GM12878 (cell line): ENCODE measurements around the gene RIPOR1. TPM values are rescaled to one million over a fixed set of nuclear protein-coding genes. Genes with fewer than 3 reads are reported as not detected.

Source experiments
- ATAC-seq: fragments of 200-7000 bp; cut with Tn5 transposase; 3 replicates; pipeline ENCODE4 v1.9.1; 2020; ENCODE audit warnings: mild to moderate bottlenecking, moderate library complexity
- BruUV-seq: library from RNA; stranded (reverse); fragments of 400-500 nt; replicated peaks from 2 replicates; lab custom pipeline; 2021; lab: Mats Ljungman, UMichigan
- CTCF ChIA-PET: fragments of 300-600 bp; sonication (Branson Sonifier 250); formaldehyde crosslinking; extraction: SDS; loops from one replicate; lab custom pipeline; 2021; ENCODE audit warnings: inconsistent platforms; lab: Yijun Ruan, JAX
- POLR2A ChIA-PET: fragments of 350-600 bp; formaldehyde crosslinking; extraction: SDS; loops from one replicate; lab custom pipeline; 2021; ENCODE audit warnings: inconsistent platforms; lab: Charles Lee
- RAD21 ChIA-PET: fragments of 300-600 bp; sonication (Branson Sonifier 250); formaldehyde crosslinking; loops from one replicate; lab custom pipeline; 2023; ENCODE audit warnings: antibody characterized with exemption; ENCODE audit not compliant: unreplicated experiment; lab: Charles Lee
- SMC1A ChIA-PET: fragments of 300-600 bp; sonication (Branson Sonifier 250); formaldehyde crosslinking; loops from one replicate; lab custom pipeline; 2023; ENCODE audit not compliant: unreplicated experiment, uncharacterized antibody; lab: Charles Lee
- DNase-seq: peaks from one replicate; pipeline ENCODE4 v3.0.0-alpha.2; 2011; ENCODE audit warnings: low read depth, low spot score
- FAIRE-seq: peaks from 3 replicates; lab custom pipeline; 2011; peaks lifted over from hg19 to GRCh38; lab: Jason Lieb, UNC
- H2AFZ ChIP-seq: 2 replicates; pipeline ENCODE4 v1.6.0; 2011; ENCODE audit warnings: low read depth, low read length, control low read depth; ENCODE audit not compliant: control insufficient read depth
- H3K27ac ChIP-seq: 2 replicates; pipeline ENCODE4 v1.5.1; 2011; ENCODE audit warnings: control low read depth; ENCODE audit not compliant: control insufficient read depth, insufficient read depth
- H3K27me3 ChIP-seq, 2 experiments: replicated peaks in 1 of 2; 2 replicates each; pipeline versions ENCODE4 v1.6.0 to v1.6.1; 2011; ENCODE audit warnings: low read length in 1 of 2; ENCODE audit not compliant: control insufficient read depth in 2 of 2, insufficient read depth in 2 of 2
- H3K36me3 ChIP-seq, 2 experiments: 2 replicates each; pipeline ENCODE4 v1.5.1; 2011; ENCODE audit warnings: low read length in 1 of 2; ENCODE audit not compliant: control insufficient read depth in 2 of 2, insufficient read depth in 2 of 2
- H3K4me1 ChIP-seq: 2 replicates; pipeline ENCODE4 v1.6.1; 2011; ENCODE audit warnings: mild to moderate bottlenecking, low read length, moderate library complexity, mixed read lengths; ENCODE audit not compliant: control insufficient read depth, insufficient read depth
- H3K4me2 ChIP-seq: 2 replicates; pipeline ENCODE4 v1.6.0; 2011; ENCODE audit warnings: control low read depth; ENCODE audit not compliant: control insufficient read depth, insufficient read depth
- H3K4me3 ChIP-seq: fragments of 200-600 bp; sonication (generic); 2 replicates; pipeline ENCODE4 v1.5.1; 2016
- H3K79me2 ChIP-seq: 2 replicates; pipeline ENCODE4 v1.6.0; 2011; ENCODE audit warnings: low read length; ENCODE audit not compliant: control insufficient read depth, insufficient read depth
- H3K9ac ChIP-seq: 2 replicates; pipeline ENCODE4 v1.8.0; 2011; ENCODE audit warnings: low read length, control low read depth, mixed read lengths; ENCODE audit not compliant: control insufficient read depth, insufficient read depth
- H3K9me3 ChIP-seq: replicated peaks from 3 replicates; pipeline ENCODE4 v1.5.1; 2011; ENCODE audit warnings: mild to moderate bottlenecking, low read length; ENCODE audit not compliant: control insufficient read depth, insufficient read depth
- H4K20me1 ChIP-seq: 2 replicates; pipeline ENCODE4 v1.6.0; 2011; ENCODE audit not compliant: control insufficient read depth, insufficient read depth
- ATF3 ChIP-seq: IDR thresholded peaks from 2 replicates; pipeline ENCODE4 v1.6.1; 2011; ENCODE audit warnings: low read depth, mild to moderate bottlenecking, low read length, moderate library complexity, borderline replicate concordance; ENCODE audit errors: extremely low read depth
- KAT2A ChIP-seq: conservative IDR thresholded peaks from 2 replicates; pipeline ENCODE4 v1.6.1; 2011; ENCODE audit warnings: low read depth, low read length; ENCODE audit not compliant: control insufficient read depth
- NBN ChIP-seq: fragments of 450-650 bp; IDR thresholded peaks from 2 replicates; pipeline ENCODE4 v1.6.1; 2016
- NR2C1 ChIP-seq: fragments of 450-650 bp; IDR thresholded peaks from 2 replicates; pipeline ENCODE4 v1.6.1; 2017; ENCODE audit warnings: antibody characterized with exemption, mild to moderate bottlenecking, moderate library complexity
- PBX3 ChIP-seq: IDR thresholded peaks from 2 replicates; pipeline ENCODE4 v1.6.1; 2011; ENCODE audit warnings: mild to moderate bottlenecking, low read depth, low read length, moderate library complexity; ENCODE audit not compliant: insufficient replicate concordance
- POLR2AphosphoS5 ChIP-seq: IDR thresholded peaks from 2 replicates; pipeline ENCODE4 v1.6.1; 2011; ENCODE audit warnings: mild to moderate bottlenecking, low read length, inconsistent platforms
- POU2F2 ChIP-seq: IDR thresholded peaks from 3 replicates; pipeline ENCODE4 v1.6.1; 2011; ENCODE audit warnings: low read depth, mild to moderate bottlenecking, low read length, borderline replicate concordance
- SMAD5 ChIP-seq: IDR thresholded peaks from 2 replicates; pipeline ENCODE4 v1.6.1; 2016; ENCODE audit warnings: antibody characterized with exemption, low read depth
- SMARCA5 ChIP-seq: fragments of 450-650 bp; IDR thresholded peaks from 2 replicates; pipeline ENCODE4 v1.6.1; 2017; ENCODE audit warnings: mild to moderate bottlenecking
- SRF ChIP-seq, 2 experiments: IDR thresholded peaks; 2 replicates each; pipeline ENCODE4 v1.6.1; 2011; ENCODE audit warnings: low read depth in 2 of 2, low read length in 2 of 2, mild to moderate bottlenecking in 1 of 2, moderate library complexity in 1 of 2
- SUZ12 ChIP-seq: fragments of 200-600 bp; sonication (generic); IDR thresholded peaks from one replicate; pipeline ENCODE4 v1.6.1; 2018; ENCODE audit warnings: antibody characterized with exemption, mild to moderate bottlenecking; ENCODE audit not compliant: unreplicated experiment
- WGBS: methylation state at CpG from one replicate; pipeline ENCODE4 v1.1.6; 2016; ENCODE audit warnings: low lambda C conversion rate; ENCODE audit not compliant: insufficient replicate concordance, insufficient coverage; ENCODE audit errors: missing lambda C conversion rate; 5-methylcytosine and 5-hydroxymethylcytosine counted together
- in situ Hi-C: fragments of 300-500 bp; cut with MboI; formaldehyde crosslinking; loops from 9 replicates; pipeline ENCODE4 v1.14.3; 2018; ENCODE audit warnings: mixed read lengths
- intact Hi-C: fragments of 100-400 bp; cut with micrococcal nuclease; formaldehyde crosslinking; loops from one replicate; pipeline ENCODE4 v1.14.2; 2022; ENCODE audit not compliant: unreplicated experiment
- polyA plus RNA-seq, 11 experiments: library from polyadenylated mRNA; depleted of rRNA in 4 of 11; unstranded in 6 of 11; stranded (reverse) in 5 of 11; fragments of >200 nt; fragmentation: Nextera tagmentation in 4 of 11; fragmentation: Illumina TruSeq in 1 of 11; extraction: Ambion mirVana in 4 of 11; extraction: Trizol in 1 of 11; gene quantifications; 1 replicate in 1 of 11; 2 replicates in 10 of 11; pipeline versions ENCODE4 v1.2.1 to v1.2.3, GENCODE V29; 2011 to 2016; ENCODE audit warnings: inconsistent platforms in 2 of 11, missing spikeins in 2 of 11, low read depth in 1 of 11
- total RNA-seq, 4 experiments: library from RNA; depleted of rRNA in 3 of 4; stranded (reverse); fragments of >200 nt in 3 of 4; fragmentation: Illumina TruSeq in 1 of 4; extraction: Trizol in 1 of 4; gene quantifications; 2 replicates each; pipeline versions ENCODE4 v1.2.1 to v1.2.3, GENCODE V29; 2013 to 2021
- TF ChIP-seq, protein P1 (sequence below): IDR thresholded peaks from 2 replicates; pipeline ENCODE4 v1.6.1; 2011; ENCODE audit warnings: borderline replicate concordance, low read depth, mild to moderate bottlenecking, moderate library complexity, mixed read lengths, low read length; ENCODE audit not compliant: insufficient read depth; ENCODE audit errors: extremely low read length
- TF ChIP-seq, protein P2 (sequence below): fragments of 450-650 bp; IDR thresholded peaks from 2 replicates; pipeline ENCODE4 v1.6.1; 2016; ENCODE audit warnings: mild to moderate bottlenecking

Gene RIPOR1
- total and polyA plus RNA-seq, 10 of the 15 experiments (the other 5 are each of a cell fraction or from before 2014, with no cell fraction given) = 0.13 to 28.5 (median 7.0) TPM

DNA sequence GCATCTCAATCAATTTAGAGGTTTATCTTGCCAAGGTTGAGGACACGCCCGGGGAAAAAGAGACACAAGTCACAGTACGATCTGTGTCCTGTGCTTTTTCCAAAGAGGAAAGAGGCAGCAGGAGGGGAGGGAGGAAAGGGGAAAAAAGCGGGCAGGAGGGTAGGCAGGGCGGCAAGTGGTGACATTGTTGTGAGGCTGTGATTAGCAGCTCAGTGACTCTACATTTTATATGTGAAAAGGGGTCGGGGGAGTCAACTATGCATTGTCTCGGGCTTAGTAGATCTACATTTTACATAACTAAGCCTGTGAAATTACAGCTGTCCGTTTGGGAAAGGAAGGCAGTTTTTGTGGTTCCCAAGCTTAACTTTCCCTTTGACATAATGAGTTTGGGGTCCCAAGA, 22.2 kb upstream of the RIPOR1 start:
- intact Hi-C loops = no loop called here
- 86% methylated on average over 8 of the region's 8 CpGs for WGBS
- peaks cover 15% of the 10 kb centered on the region for H3K4me1 ChIP-seq
- H3K9ac ChIP-seq = no peak overlapping the region
- POLR2A ChIA-PET = interaction anchor here (1.0 kb wide), 1 partner anchor 25 kb away, joined by 3 read pairs; the partner anchor contains the start of gene ATP6V0D1
- no peak for FAIRE-seq
- no peaks in the 10 kb centered on the region for H3K9me3 ChIP-seq
- no peak overlapping the region for H2AFZ ChIP-seq
- TF ChIP-seq, protein P1, sequence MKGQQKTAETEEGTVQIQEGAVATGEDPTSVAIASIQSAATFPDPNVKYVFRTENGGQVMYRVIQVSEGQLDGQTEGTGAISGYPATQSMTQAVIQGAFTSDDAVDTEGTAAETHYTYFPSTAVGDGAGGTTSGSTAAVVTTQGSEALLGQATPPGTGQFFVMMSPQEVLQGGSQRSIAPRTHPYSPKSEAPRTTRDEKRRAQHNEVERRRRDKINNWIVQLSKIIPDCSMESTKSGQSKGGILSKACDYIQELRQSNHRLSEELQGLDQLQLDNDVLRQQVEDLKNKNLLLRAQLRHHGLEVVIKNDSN = no peak
- TF ChIP-seq NBN (no peak), NR2C1 (no peak), POU2F2 (no peak), ATF3 (no peak), POLR2AphosphoS5 (no peak), SRF (IDR thresholded peaks at IDR 0.05; ENCODE audit: low read depth in 2 of 2, low read length in 2 of 2) (no peak), SUZ12 (no peak), PBX3 (no peak), KAT2A (no peak), SMARCA5 (no peak), SMAD5 (no peak)
- TF ChIP-seq, protein P2, sequence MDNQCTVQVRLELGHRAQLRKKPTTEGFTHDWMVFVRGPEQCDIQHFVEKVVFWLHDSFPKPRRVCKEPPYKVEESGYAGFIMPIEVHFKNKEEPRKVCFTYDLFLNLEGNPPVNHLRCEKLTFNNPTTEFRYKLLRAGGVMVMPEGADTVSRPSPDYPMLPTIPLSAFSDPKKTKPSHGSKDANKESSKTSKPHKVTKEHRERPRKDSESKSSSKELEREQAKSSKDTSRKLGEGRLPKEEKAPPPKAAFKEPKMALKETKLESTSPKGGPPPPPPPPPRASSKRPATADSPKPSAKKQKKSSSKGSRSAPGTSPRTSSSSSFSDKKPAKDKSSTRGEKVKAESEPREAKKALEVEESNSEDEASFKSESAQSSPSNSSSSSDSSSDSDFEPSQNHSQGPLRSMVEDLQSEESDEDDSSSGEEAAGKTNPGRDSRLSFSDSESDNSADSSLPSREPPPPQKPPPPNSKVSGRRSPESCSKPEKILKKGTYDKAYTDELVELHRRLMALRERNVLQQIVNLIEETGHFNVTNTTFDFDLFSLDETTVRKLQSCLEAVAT = no peak
- 0 out of 2 replicates have a peak overlapping the region, but pooled peaks have one; percentile 8 for H3K4me3 ChIP-seq
- CTCF ChIA-PET = interaction anchor here (0.9 to 3.1 kb wide), 7 partner anchors 8 to 78 kb away, joined by 3 to 18 read pairs (median 5); partner anchors contain the start of gene ATP6V0D1
- no peaks in the 10 kb centered on the region for H3K27me3 ChIP-seq
- no peaks in the 10 kb centered on the region for H3K79me2 ChIP-seq
- peak overlapping the region; percentile 59 for H3K4me2 ChIP-seq
- no peaks in the 10 kb centered on the region for H3K36me3 ChIP-seq
- ATAC-seq = no peak
- in situ Hi-C loops = no loop called here
- no peak overlapping the region for H3K27ac ChIP-seq
- no peak for DNase-seq
- RAD21 ChIA-PET = interaction anchor here (0.7 to 1.5 kb wide), 3 partner anchors 8 to 25 kb away, joined by 3 to 4 read pairs (median 3); partner anchors contain the start of gene ATP6V0D1
- H4K20me1 ChIP-seq = no peaks in the 10 kb centered on the region
- BruUV-seq = no TSS peak
- SMC1A ChIA-PET = interaction anchor here (1.0 to 4.2 kb wide), 6 partner anchors 8 to 25 kb away, joined by 3 to 21 read pairs (median 6); partner anchors contain the start of gene ATP6V0D1
